B cell (primary cell): ENCODE measurements around the gene HSPB6. TPM values are rescaled to one million over a fixed set of nuclear protein-coding genes. Genes with fewer than 3 reads are reported as not detected.
A peak's percentile ranks its signal among the peaks of the same experiment; 100 is the strongest.

Experiments used
- ATAC-seq: fragments of 200-7000 bp; cut with Tn5 transposase; one replicate; pipeline ENCODE4 v1.10.0; 2021; ENCODE audit warnings: low read depth, mild to moderate bottlenecking, moderate number of reproducible peaks, moderate library complexity
- CTCF ChIA-PET: fragments of 350-600 bp; sonication (Branson Sonifier 250); formaldehyde crosslinking; loops from one replicate; lab custom pipeline; 2021; ENCODE audit warnings: antibody characterized with exemption, inconsistent platforms; lab: Charles Lee
- POLR2A ChIA-PET: fragments of 350-600 bp; sonication (Branson Sonifier 250); formaldehyde crosslinking; loops from one replicate; lab custom pipeline; 2021; ENCODE audit warnings: antibody characterized with exemption; lab: Charles Lee
- DNase-seq: peaks from one replicate; pipeline ENCODE4 v3.0.0; 2013
- H2AFZ ChIP-seq: 2 replicates; pipeline ENCODE4 v1.6.1; 2012; ENCODE audit warnings: mild to moderate bottlenecking, low read depth, low read length; ENCODE audit not compliant: insufficient read depth, poor library complexity, severe bottlenecking
- H3K27ac ChIP-seq, 2 donors: 1 replicate in 1 of 2; 2 replicates in 1 of 2; pipeline ENCODE4 v1.5.1; 2012 to 2013; ENCODE audit warnings: low read length in 2 of 2, mild to moderate bottlenecking in 2 of 2, moderate library complexity in 1 of 2
- H3K27me3 ChIP-seq, 4 experiments: fragments of 200-600 bp in 1 of 4; sonication (generic) in 1 of 4; replicated peaks in 1 of 4; 1 replicate in 2 of 4; 2 replicates in 2 of 4; pipeline versions ENCODE4 v1.6.1 to v1.7.0; 2013 to 2016; ENCODE audit warnings: low read length in 3 of 4, mild to moderate bottlenecking in 2 of 4, mixed read lengths in 1 of 4, moderate library complexity in 1 of 4; ENCODE audit not compliant: insufficient read depth in 4 of 4, control insufficient read depth in 3 of 4; ENCODE audit errors: control extremely low read depth in 1 of 4
- H3K36me3 ChIP-seq, 2 experiments: replicated peaks in 1 of 2; 1 replicate in 1 of 2; 2 replicates in 1 of 2; pipeline versions ENCODE4 v1.6.1 to v1.7.1; 2013; ENCODE audit warnings: low read length in 1 of 2; ENCODE audit not compliant: insufficient read depth in 2 of 2, control insufficient read depth in 1 of 2; ENCODE audit errors: control extremely low read depth in 1 of 2, extremely low read depth in 1 of 2
- H3K4me1 ChIP-seq, 2 donors: fragments of 200-600 bp in 1 of 2; sonication (generic) in 1 of 2; 1 replicate in 1 of 2; 2 replicates in 1 of 2; pipeline versions ENCODE4 v1.5.1 to v1.6.1; 2013 to 2017; ENCODE audit warnings: low read length in 2 of 2; ENCODE audit not compliant: control insufficient read depth in 2 of 2, insufficient read depth in 2 of 2
- H3K4me2 ChIP-seq: replicated peaks from 2 replicates; pipeline ENCODE3; 2012; ENCODE audit warnings: mild to moderate bottlenecking, low read depth, low read length; ENCODE audit not compliant: poor library complexity, severe bottlenecking
- H3K4me3 ChIP-seq, 5 experiments: fragments of 200-600 bp in 1 of 5; sonication (generic) in 1 of 5; 1 replicate in 3 of 5; 2 replicates in 2 of 5; pipeline versions ENCODE4 v1.5.1 to v1.7.0; 2011 to 2016; ENCODE audit warnings: low read length in 4 of 5, mild to moderate bottlenecking in 4 of 5, low read depth in 2 of 5, control low read depth in 1 of 5, moderate library complexity in 1 of 5; ENCODE audit not compliant: insufficient read depth in 1 of 5; ENCODE audit errors: control extremely low read depth in 1 of 5, extremely low read depth in 1 of 5
- H3K79me2 ChIP-seq: fragments of 200-600 bp; sonication (generic); one replicate; pipeline ENCODE4 v1.6.0; 2016; ENCODE audit warnings: low read length; ENCODE audit not compliant: control insufficient read depth, insufficient read depth
- H3K9ac ChIP-seq: fragments of 200-600 bp; sonication (generic); 2 replicates; pipeline ENCODE4 v1.6.1; 2017; ENCODE audit warnings: mild to moderate bottlenecking, low read length, moderate library complexity
- H3K9me3 ChIP-seq, 3 donors: one replicate each; pipeline versions ENCODE4 v1.6.1 to v1.7.1; 2013; ENCODE audit warnings: low read length in 2 of 3; ENCODE audit not compliant: control insufficient read depth in 2 of 3, insufficient read depth in 1 of 3; ENCODE audit errors: control extremely low read depth in 1 of 3
- H4K20me1 ChIP-seq: 2 replicates; pipeline ENCODE4 v1.6.0; 2012; ENCODE audit warnings: mild to moderate bottlenecking, low read length; ENCODE audit not compliant: insufficient read depth, control insufficient read depth, poor library complexity, severe bottlenecking
- H3K27ac Mint-ChIP-seq: one replicate; pipeline ENCODE4 v1.8.0; 2021; ENCODE audit warnings: mixed read lengths
- H3K27me3 Mint-ChIP-seq: one replicate; pipeline ENCODE4 v1.8.0; 2021; ENCODE audit warnings: mixed read lengths
- H3K4me1 Mint-ChIP-seq: one replicate; pipeline ENCODE4 v1.8.0; 2021; ENCODE audit warnings: mixed read lengths
- H3K4me3 Mint-ChIP-seq: one replicate; pipeline ENCODE4 v1.8.0; 2021; ENCODE audit warnings: mixed read lengths
- H3K9me3 Mint-ChIP-seq: one replicate; pipeline ENCODE4 v1.8.0; 2022; ENCODE audit warnings: mixed read lengths; ENCODE audit not compliant: insufficient read depth
- EZH2 ChIP-seq: IDR thresholded peaks from 2 replicates; pipeline ENCODE4 v1.6.1; 2012; ENCODE audit warnings: borderline replicate concordance, low read depth, mild to moderate bottlenecking, moderate library complexity, low read length; ENCODE audit not compliant: insufficient read depth, poor library complexity, severe bottlenecking
- WGBS: methylation state at CpG from one replicate; pipeline ENCODE4 v1.1.5; 2013; ENCODE audit warnings: missing lambda C conversion rate; ENCODE audit not compliant: insufficient coverage; 5-methylcytosine and 5-hydroxymethylcytosine counted together
- intact Hi-C: fragments of 100-400 bp; cut with micrococcal nuclease; formaldehyde crosslinking; loops from one replicate; pipeline ENCODE4 v1.10.0; 2022
- polyA plus RNA-seq: library from polyadenylated mRNA; depleted of rRNA; stranded (reverse); fragments of >200 nt; gene quantifications from 2 replicates; pipeline ENCODE4 v1.2.3, GENCODE V29; 2012
- total RNA-seq, 2 donors: library from RNA; stranded (reverse); fragments of 120-200 nt in 1 of 2; gene quantifications; 1 replicate in 1 of 2; 2 replicates in 1 of 2; pipeline versions ENCODE4 v1.2.3 to v1.2.4, GENCODE V29; 2013 to 2022
- TF ChIP-seq, protein P1 (sequence below): fragments of 200-600 bp; IDR thresholded peaks from one replicate; pipeline ENCODE4 v1.8.0; 2022; ENCODE audit warnings: antibody characterized with exemption, mild to moderate bottlenecking

The HSPB6 gene
- total and polyA plus RNA-seq, 2 donors (not counting 1 experiment from before 2014, with no cell fraction given), result not detected

DNA sequence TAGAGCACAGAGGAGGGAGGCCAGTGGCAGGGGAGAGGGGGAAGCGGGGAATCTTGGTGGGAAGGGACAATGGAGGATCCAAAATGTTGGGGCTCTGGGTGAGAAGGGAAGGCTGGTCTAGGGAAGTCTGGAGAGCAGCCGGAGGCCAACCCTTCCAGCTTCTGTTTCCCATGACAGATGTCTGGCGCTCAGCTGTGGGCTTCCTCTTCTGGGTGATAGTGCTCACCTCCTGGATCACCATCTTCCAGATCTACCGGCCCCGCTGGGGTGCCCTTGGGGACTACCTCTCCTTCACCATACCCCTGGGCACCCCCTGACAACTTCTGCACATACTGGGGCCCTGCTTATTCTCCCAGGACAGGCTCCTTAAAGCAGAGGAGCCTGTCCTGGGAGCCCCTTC is 10.3 kb downstream of the HSPB6 start:
- ATAC-seq, result no peak
- H2AFZ ChIP-seq, result no peak overlapping the region
- CTCF ChIA-PET, result interaction anchor here (2.3 kb wide), 1 partner anchor 44 kb away, joined by 4 read pairs; no protein-coding TSS in a partner anchor
- H3K9me3 ChIP-seq, result no peaks in the 10 kb centered on the region
- POLR2A ChIA-PET, result interaction anchor here (1.5 to 2.3 kb wide), 2 partner anchors 28 to 44 kb away, joined by 6 to 7 read pairs; partner anchors contain the start of gene KMT2B
- TF ChIP-seq, protein P1, sequence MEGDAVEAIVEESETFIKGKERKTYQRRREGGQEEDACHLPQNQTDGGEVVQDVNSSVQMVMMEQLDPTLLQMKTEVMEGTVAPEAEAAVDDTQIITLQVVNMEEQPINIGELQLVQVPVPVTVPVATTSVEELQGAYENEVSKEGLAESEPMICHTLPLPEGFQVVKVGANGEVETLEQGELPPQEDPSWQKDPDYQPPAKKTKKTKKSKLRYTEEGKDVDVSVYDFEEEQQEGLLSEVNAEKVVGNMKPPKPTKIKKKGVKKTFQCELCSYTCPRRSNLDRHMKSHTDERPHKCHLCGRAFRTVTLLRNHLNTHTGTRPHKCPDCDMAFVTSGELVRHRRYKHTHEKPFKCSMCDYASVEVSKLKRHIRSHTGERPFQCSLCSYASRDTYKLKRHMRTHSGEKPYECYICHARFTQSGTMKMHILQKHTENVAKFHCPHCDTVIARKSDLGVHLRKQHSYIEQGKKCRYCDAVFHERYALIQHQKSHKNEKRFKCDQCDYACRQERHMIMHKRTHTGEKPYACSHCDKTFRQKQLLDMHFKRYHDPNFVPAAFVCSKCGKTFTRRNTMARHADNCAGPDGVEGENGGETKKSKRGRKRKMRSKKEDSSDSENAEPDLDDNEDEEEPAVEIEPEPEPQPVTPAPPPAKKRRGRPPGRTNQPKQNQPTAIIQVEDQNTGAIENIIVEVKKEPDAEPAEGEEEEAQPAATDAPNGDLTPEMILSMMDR, result no peak
- TF ChIP-seq EZH2, result no peak
- H3K27me3 ChIP-seq, result no peaks in the 10 kb centered on the region
- no peaks in the 10 kb centered on the region for H3K36me3 ChIP-seq
- no peaks in the 10 kb centered on the region for H4K20me1 ChIP-seq
- WGBS, result 90% methylated on average over 4 of the region's 5 CpGs
- H3K27me3 Mint-ChIP-seq, result no peaks in the 10 kb centered on the region
- no peak overlapping the region for H3K9ac ChIP-seq
- no peak for DNase-seq
- intact Hi-C loops, result loop anchor here (10.0 kb wide), 1 partner anchor 468 kb away; the partner anchor contains the start of genes ZNF146 and ZNF565
- peaks cover 38 to 56% of the 10 kb centered on the region in 2 donors for H3K4me1 ChIP-seq
- H3K4me1 Mint-ChIP-seq, result peaks cover 59% of the 10 kb centered on the region
- no peak overlapping the region for H3K4me3 ChIP-seq
- no peak overlapping the region for H3K27ac Mint-ChIP-seq
- peak overlapping the region; percentile 94 for H3K4me3 Mint-ChIP-seq
- peaks cover 70% of the 10 kb centered on the region for H3K79me2 ChIP-seq
- H3K4me2 ChIP-seq, result peak overlapping the region; percentile 87
- no peaks in the 10 kb centered on the region for H3K9me3 Mint-ChIP-seq
- no peak overlapping the region for H3K27ac ChIP-seq

DNA sequence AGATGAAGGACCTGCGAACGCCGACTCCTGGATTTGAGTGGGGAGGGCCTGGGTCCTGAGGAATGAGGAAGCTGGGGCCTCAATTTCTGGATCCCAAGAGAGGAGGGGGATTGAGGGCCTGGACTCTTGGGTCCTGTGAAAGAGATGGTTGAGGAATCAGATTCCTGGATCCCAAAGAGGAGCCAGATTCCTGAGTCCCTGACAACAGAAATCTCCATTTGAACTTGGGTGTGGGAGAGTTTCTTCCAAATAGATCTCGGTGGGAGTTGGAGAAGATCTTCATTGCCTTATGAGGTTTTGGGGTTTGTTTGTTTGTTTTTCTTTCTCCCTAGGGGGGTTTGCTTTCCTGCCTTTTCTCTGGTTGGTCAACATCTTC is 10.8 kb downstream of the HSPB6 start:
- ChIA-PET CTCF (interaction anchor here (0.9 to 2.3 kb wide), 2 partner anchors 44 to 52 kb away, joined by 4 read pairs; no protein-coding TSS in a partner anchor), POLR2A (interaction anchor here (0.7 to 2.3 kb wide), 5 partner anchors 10 to 191 kb away, joined by 4 to 17 read pairs (median 6); partner anchors contain the start of genes HSPB6 and KMT2B)
- H3K9me3 ChIP-seq, result no peaks in the 10 kb centered on the region
- no peaks in the 10 kb centered on the region for H3K9me3 Mint-ChIP-seq
- H3K79me2 ChIP-seq, result peaks cover 71% of the 10 kb centered on the region
- peak overlapping the region; percentile 98 for H3K27ac ChIP-seq
- H3K27ac Mint-ChIP-seq, result peak overlapping the region; percentile 98
- H3K4me2 ChIP-seq, result peak overlapping the region; percentile 87
- H4K20me1 ChIP-seq, result no peaks in the 10 kb centered on the region
- intact Hi-C loops, result loop anchor here (10.0 kb wide), 1 partner anchor 469 kb away; the partner anchor contains the start of genes ZNF146 and ZNF565
- H3K4me1 ChIP-seq, result peaks cover 38 to 59% of the 10 kb centered on the region in 2 donors
- H3K4me3 Mint-ChIP-seq, result peak overlapping the region; percentile 94
- no peak for DNase-seq
- H3K27me3 ChIP-seq, result no peaks in the 10 kb centered on the region
- ATAC-seq, result no peak
- TF ChIP-seq, protein P1, result no peak
- no peak for TF ChIP-seq EZH2
- no peaks in the 10 kb centered on the region for H3K36me3 ChIP-seq
- peak overlapping the region; percentile 77 for H2AFZ ChIP-seq
- H3K4me3 ChIP-seq, result peak overlapping the region; percentile 66 to 93 (median 91)
- 19% methylated on average over 3 of the region's 4 CpGs for WGBS
- H3K27me3 Mint-ChIP-seq, result no peaks in the 10 kb centered on the region
- H3K9ac ChIP-seq, result peak overlapping the region; percentile 93
- peaks cover 59% of the 10 kb centered on the region for H3K4me1 Mint-ChIP-seq
